Right ventricle myocardium superior (tissue), 1 donor: Measurements from ENCODE around the gene ARL6IP5. TPM values are rescaled to one million over a fixed set of nuclear protein-coding genes. Genes with fewer than 3 reads are reported as not detected.
A peak's percentile ranks its signal among the peaks of the same experiment; 100 is the strongest.

Experiments used
- ATAC-seq: fragments of 200-7000 bp; cut with Tn5 transposase; one replicate; pipeline ENCODE4 v1.9.1; 2020; ENCODE audit warnings: mild to moderate bottlenecking; ENCODE audit not compliant: poor library complexity
- DNase-seq: peaks from one replicate; pipeline ENCODE4 v3.0.0-alpha.2; 2020
- intact Hi-C: fragments of 100-400 bp; cut with DNase I; formaldehyde crosslinking; loops from one replicate; pipeline ENCODE4 v1.11.2; 2022
- total RNA-seq: library from RNA; stranded (reverse); fragmentation: NEBNext Ultra II Directional; extraction: Animal tissue kit (Norgen Biotek cat#: 25700); gene quantifications from one replicate; pipeline ENCODE4 v1.2.1, GENCODE V29; 2021
- donor health status: DM: no; HTN: yes; CAD: no; lungs with severe emphysema.

The ARL6IP5 gene
- total RNA-seq, 1 donor from 2014 or later: 184 TPM

GRCh38 chr3:69082805-69083204 lies 1.9 kb upstream of the ARL6IP5 start:
- DNase-seq: no peak

DNA sequence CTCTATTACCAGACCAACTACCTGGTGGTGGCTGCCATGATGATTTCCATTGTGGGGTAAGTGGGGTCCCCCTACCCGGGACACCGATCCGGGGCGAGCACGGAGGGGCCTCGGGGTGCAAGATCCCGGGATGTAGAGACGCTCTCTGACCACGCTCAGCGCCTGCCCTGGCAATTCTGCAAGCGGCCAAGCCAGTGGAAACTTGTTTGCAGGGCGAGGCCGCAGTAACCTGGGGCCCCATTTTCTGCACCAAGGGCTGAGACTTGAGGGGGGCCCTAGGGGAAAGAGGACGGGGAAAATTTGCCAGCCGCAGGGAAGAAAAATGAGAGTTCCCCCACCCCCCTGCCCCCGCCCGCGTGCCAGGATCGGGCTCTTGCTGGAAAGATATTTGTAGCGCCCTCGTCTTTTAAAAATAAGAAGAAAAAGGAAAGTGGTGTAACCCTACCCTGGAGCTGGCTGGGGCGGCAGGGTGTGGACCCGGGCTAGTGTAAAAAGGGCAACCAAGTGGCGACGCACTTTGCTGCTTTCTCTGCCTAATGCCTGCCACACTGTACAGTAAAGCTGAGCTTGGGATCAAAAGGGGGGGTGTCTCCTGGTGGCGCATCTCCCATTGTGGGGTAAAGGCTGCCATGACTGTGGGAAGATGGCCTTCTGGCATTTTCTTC lies 563 bp downstream of the ARL6IP5 start:
- DNase-seq (peak; percentile 56), ATAC-seq (peak; percentile 33)
- intact Hi-C loops: no loop called here

More at GRCh38 chr3:69082805-69083204, 1.9 kb upstream of the ARL6IP5 start:
- intact Hi-C loops: no loop called here
- ATAC-seq: no peak

- intact Hi-C loops: no loop called here
- ATAC-seq (peak; percentile 69), DNase-seq (peak; percentile 90)
These were observed 1.3 kb downstream of the ARL6IP5 start for GRCh38 chr3:69085833-69086722.

GRCh38 chr3:69087030-69087791 lies 2.5 kb downstream of the ARL6IP5 start:
- DNase-seq (no peak), ATAC-seq (peak; percentile 38)
- intact Hi-C loops: no loop called here

GRCh38 chr3:69088063-69088462 lies 3.3 kb downstream of the ARL6IP5 start:
- DNase-seq: no peak
- intact Hi-C loops: no loop called here
- no peak for ATAC-seq

- intact Hi-C loops: no loop called here
- ATAC-seq (no peak), DNase-seq (no peak)
These were observed 5.3 kb downstream of the ARL6IP5 start for GRCh38 chr3:69090021-69090420.

GRCh38 chr3:69091389-69092029 lies 6.8 kb downstream of the ARL6IP5 start:
- DNase-seq (no peak), ATAC-seq (no peak)
- intact Hi-C loops: no loop called here

GRCh38 chr3:69092030-69092516 lies 7.3 kb downstream of the ARL6IP5 start:
- intact Hi-C loops: no loop called here
- ATAC-seq (no peak), DNase-seq (no peak)

DNA sequence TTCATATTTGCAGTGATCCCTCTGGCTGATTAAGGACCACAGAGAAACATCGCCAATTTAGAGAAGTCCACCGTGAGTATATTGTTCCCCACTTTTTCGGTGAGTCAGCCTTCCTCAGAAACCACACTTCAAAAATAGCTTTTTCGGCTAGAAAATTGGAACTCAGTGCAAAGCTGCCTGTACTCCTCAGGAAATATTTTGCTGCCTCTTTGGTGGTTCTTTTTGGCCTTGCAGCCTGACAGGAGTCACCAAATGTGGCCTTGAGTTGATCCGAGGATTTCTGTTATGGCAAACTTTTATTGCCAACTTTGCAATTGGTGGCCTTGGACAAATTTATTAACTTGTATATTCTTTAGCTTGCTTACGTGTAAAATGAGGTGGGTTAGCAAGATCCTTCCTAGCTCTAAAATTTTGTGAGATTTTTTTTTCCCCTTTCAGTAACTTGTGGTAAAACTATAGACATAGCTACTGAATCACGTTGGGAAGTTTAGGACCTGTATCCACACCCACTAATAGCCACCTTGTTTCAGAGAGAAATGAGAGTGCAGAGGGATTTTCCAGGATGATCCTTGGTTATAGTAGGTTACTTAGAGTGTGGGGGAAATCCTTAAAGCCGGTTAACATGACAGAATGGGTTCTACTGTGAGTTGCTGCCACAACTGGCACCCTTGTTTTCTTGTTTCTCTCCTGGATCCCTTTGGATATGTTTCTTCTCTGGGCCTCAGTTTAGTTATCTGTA lies 9.9 kb downstream of the ARL6IP5 start:
- intact Hi-C loops: no loop called here
- ATAC-seq: peak; percentile 4
- DNase-seq: no peak

DNA sequence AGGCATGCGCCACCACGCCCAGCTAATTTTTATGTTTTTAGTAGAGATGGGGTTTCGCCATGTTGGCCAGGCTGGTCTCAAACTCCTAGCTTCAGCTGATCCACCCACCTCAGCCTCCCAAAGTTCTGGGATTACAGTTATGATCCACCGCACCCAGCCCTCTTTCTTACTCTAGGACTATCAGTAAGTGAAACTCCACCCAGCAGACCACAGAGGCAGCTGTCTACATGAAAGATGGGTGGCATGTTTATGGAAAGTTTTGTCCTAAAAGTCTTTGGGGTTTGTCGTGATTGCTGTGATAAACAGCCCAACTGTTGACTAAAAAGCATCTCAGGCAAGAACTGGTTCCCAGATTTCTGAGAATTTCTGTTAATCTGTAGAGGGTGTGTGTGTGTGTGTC lies 10.9 kb downstream of the ARL6IP5 start:
- intact Hi-C loops: no loop called here
- ATAC-seq (no peak), DNase-seq (no peak)

DNA sequence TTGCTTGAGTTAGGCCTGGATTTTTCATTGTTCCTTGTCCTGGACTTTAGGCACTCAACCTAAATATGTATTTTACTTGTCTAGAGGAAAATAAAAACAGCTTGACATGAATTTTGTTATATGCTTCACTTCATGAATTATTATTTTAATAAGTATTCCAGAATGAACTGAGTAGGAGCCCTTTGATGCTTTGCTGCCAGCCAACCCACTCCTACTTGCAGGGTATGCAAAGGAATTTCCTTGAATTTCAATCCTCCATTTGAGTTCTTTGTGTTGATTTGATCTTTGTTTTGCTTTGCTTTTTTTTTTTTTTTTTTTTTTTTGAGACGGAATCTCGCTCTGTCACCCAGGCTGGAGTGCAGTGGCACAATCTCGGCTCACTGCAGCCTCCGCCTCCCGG lies 11.6 kb downstream of the ARL6IP5 start:
- no peak for DNase-seq
- ATAC-seq: no peak
- intact Hi-C loops: no loop called here

DNA sequence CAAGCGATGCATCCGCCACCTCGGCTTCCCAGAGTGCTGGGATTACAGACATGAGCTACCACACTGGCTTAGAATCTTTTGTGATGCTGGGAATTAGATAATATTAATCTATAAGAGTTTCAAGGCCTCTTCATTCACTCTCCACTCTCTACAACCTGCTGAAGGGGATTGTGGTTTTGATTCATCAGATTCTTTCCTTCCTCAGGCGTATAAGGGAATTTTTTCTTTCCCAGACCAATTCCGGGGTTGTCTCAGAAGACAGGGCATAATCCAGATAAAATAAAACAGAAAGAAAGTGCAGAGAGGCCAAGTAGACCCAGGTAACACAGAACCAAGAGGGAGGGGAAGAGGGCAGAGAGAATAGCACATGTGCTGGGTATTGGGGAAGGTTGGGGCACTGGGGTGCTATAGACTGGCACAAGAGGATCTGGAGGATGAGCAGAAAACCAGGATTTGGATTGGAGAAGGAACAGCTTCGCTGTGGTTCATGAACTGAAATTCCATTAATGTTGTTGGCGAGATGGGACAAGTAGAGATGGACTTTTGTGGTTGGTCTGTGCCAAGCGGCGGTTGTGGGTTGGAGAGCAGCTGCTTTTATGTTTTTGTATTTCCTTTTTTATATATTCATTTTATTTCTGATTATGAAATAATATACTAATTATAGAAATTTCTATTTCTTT lies 12.8 kb downstream of the ARL6IP5 start:
- DNase-seq: no peak
- intact Hi-C loops: no loop called here

DNA sequence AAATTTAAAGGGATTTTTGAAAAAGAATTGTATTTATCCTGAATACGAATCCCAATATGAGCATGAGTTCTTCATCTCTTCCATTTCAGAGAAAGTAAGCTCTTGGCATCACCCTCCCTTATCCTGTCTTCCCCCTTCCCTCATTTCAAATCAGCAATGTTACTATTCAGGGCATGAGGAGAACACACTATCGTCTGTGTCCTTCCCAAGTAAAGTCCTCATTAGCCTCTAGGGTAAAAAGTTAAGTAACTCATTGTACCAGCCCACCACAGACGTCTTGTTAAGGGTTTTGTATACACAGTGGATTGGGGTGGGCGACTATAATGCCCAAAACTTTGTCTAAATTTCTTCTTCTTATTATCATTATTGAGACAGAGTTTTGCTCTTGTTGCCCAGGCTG lies 14.8 kb downstream of the ARL6IP5 start:
- DNase-seq (no peak), ATAC-seq (peak; percentile 26)
- intact Hi-C loops: no loop called here

More for the DNA sequence above, 12.8 kb downstream of the ARL6IP5 start:
- no peak for ATAC-seq

DNA sequence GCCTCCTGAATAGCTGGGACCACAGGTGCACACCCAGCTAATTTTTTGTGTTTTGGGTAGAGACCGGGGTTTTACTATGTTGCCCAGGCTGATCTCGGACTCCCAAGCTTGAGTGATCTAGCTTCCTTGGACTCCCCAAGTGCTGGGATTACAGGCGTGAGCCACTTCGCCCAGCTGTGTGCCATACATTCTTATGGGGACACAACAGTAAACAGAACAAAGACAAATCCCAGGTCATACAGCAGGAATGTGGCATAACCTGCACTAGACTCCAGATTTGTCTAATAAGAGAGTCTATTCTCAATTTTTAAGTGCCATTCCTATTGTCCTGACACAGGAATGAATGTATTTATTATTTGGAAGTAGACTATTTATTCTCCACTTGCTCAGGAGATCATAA lies 17.6 kb downstream of the ARL6IP5 start:
- no peak for DNase-seq
- intact Hi-C loops: no loop called here
- no peak for ATAC-seq

DNA sequence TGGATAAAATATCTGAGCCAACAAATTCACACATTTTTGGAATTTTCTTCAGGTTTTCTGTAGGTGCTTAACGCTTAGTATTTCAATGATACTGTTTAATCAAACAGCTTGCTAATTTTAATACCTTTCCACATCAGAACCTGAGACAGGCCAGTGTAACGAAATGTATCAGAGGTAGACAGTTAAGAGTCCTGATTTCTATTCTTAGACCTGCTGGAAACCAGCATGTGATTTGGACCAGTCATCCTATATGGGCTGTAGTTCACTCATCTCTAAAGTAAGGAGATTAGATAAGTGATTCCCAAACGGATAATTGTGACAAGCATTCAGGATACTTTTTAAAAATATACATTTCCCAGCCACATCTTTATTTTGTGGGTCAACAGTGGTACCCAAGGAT lies 18.4 kb downstream of the ARL6IP5 start:
- ATAC-seq (peak; percentile 56), DNase-seq (no peak)
- intact Hi-C loops: no loop called here

DNA sequence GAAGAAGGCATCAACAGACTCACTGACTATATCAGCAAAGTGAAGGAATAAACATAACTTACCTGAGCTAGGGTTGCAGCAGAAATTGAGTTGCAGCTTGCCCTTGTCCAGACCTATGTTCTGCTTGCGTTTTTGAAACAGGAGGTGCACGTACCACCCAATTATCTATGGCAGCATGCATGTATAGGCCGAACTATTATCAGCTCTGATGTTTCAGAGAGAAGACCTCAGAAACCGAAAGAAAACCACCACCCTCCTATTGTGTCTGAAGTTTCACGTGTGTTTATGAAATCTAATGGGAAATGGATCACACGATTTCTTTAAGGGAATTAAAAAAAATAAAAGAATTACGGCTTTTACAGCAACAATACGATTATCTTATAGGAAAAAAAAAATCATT lies 19.8 kb downstream of the ARL6IP5 start:
- DNase-seq (no peak), ATAC-seq (no peak)
- intact Hi-C loops: no loop called here

DNA sequence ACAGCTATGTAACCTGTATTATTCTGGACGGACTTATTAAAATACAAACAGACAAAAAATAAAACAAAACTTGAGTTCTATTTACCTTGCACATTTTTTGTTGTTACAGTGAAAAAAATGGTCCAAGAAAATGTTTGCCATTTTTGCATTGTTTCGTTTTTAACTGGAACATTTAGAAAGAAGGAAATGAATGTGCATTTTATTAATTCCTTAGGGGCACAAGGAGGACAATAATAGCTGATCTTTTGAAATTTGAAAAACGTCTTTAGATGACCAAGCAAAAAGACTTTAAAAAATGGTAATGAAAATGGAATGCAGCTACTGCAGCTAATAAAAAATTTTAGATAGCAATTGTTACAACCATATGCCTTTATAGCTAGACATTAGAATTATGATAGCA lies 20.6 kb downstream of the ARL6IP5 start:
- DNase-seq (no peak), ATAC-seq (no peak)
- intact Hi-C loops: no loop called here

GRCh38 chr3:69107841-69108240 lies 23.1 kb downstream of the ARL6IP5 start:
- intact Hi-C loops: no loop called here
- ATAC-seq: no peak
- DNase-seq: no peak
